Measurements from ENCODE around the gene TMEM220. TPM values are rescaled to one million over a fixed set of nuclear protein-coding genes. Genes with fewer than 3 reads are reported as not detected.

TMEM220 gene
- total RNA-seq, 1 experiment from 2014 or later = 4.0 TPM

DNA sequence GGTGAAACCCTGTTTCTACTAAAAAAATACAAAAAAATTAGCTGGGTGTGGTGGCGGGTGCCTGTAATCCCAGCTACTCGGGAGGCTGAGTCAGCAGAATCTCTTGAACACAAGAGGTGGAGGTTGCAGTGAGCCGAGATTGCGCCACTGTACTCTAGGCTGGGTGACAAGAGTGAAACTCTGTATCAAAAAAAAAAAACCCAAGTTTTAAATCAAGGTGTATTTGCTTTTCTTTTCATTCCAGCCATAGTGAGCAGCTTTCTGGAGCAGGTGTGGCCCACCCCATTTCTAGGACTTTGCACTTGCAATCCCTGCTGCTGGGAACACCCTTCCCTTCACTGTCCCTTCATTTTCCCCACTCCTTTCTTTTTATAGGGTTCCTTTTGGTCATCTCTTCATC is 45.2 kb upstream of the TMEM220 start:
- H3K4me3 Mint-ChIP-seq = no peak overlapping the region
- ChIA-PET POLR2A (no interaction called here), CTCF (no interaction called here)
- no peaks in the 10 kb centered on the region; the same call in 1 of the 2 replicates for H3K27me3 Mint-ChIP-seq (ENCODE audit: low read depth)
- TF ChIP-seq, protein P1, sequence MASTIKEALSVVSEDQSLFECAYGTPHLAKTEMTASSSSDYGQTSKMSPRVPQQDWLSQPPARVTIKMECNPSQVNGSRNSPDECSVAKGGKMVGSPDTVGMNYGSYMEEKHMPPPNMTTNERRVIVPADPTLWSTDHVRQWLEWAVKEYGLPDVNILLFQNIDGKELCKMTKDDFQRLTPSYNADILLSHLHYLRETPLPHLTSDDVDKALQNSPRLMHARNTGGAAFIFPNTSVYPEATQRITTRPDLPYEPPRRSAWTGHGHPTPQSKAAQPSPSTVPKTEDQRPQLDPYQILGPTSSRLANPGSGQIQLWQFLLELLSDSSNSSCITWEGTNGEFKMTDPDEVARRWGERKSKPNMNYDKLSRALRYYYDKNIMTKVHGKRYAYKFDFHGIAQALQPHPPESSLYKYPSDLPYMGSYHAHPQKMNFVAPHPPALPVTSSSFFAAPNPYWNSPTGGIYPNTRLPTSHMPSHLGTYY (CRISPR knock-in tag; IDR thresholded peaks at IDR 0.05) = no peak
- TF ChIP-seq GTF2I (CRISPR knock-in tag; conservative IDR thresholded peaks at IDR 0.05) (no peak), ZNF138 (CRISPR knock-in tag; conservative IDR thresholded peaks at IDR 0.05) (no peak), ATF1 (CRISPR knock-in tag; IDR thresholded peaks at IDR 0.05) (no peak), CREM (CRISPR knock-in tag; IDR thresholded peaks at IDR 0.05) (no peak), ATF3 (CRISPR knock-in tag; conservative IDR thresholded peaks at IDR 0.05) (no peak), MAX (CRISPR knock-in tag; IDR thresholded peaks at IDR 0.05) (no peak), ZNF219 (CRISPR knock-in tag; IDR thresholded peaks at IDR 0.05; ENCODE audit: borderline replicate concordance) (no peak), SMAD4 (CRISPR knock-in tag; IDR thresholded peaks at IDR 0.05) (no peak), ZNF671 (CRISPR knock-in tag; IDR thresholded peaks at IDR 0.05) (no peak), NFATC4 (CRISPR knock-in tag; IDR thresholded peaks at IDR 0.05) (no peak), OVOL2 (CRISPR knock-in tag; IDR thresholded peaks at IDR 0.05; ENCODE audit: borderline replicate concordance) (no peak)
- TF ChIP-seq, protein P2, sequence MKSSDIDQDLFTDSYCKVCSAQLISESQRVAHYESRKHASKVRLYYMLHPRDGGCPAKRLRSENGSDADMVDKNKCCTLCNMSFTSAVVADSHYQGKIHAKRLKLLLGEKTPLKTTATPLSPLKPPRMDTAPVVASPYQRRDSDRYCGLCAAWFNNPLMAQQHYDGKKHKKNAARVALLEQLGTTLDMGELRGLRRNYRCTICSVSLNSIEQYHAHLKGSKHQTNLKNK (CRISPR knock-in tag; IDR thresholded peaks at IDR 0.05) = no peak
- TF ChIP-seq, protein P3, sequence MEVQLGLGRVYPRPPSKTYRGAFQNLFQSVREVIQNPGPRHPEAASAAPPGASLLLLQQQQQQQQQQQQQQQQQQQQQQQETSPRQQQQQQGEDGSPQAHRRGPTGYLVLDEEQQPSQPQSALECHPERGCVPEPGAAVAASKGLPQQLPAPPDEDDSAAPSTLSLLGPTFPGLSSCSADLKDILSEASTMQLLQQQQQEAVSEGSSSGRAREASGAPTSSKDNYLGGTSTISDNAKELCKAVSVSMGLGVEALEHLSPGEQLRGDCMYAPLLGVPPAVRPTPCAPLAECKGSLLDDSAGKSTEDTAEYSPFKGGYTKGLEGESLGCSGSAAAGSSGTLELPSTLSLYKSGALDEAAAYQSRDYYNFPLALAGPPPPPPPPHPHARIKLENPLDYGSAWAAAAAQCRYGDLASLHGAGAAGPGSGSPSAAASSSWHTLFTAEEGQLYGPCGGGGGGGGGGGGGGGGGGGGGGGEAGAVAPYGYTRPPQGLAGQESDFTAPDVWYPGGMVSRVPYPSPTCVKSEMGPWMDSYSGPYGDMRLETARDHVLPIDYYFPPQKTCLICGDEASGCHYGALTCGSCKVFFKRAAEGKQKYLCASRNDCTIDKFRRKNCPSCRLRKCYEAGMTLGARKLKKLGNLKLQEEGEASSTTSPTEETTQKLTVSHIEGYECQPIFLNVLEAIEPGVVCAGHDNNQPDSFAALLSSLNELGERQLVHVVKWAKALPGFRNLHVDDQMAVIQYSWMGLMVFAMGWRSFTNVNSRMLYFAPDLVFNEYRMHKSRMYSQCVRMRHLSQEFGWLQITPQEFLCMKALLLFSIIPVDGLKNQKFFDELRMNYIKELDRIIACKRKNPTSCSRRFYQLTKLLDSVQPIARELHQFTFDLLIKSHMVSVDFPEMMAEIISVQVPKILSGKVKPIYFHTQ (CRISPR knock-in tag; IDR thresholded peaks at IDR 0.05) = no peak
- TF ChIP-seq, protein P4, sequence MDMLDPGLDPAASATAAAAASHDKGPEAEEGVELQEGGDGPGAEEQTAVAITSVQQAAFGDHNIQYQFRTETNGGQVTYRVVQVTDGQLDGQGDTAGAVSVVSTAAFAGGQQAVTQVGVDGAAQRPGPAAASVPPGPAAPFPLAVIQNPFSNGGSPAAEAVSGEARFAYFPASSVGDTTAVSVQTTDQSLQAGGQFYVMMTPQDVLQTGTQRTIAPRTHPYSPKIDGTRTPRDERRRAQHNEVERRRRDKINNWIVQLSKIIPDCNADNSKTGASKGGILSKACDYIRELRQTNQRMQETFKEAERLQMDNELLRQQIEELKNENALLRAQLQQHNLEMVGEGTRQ (CRISPR knock-in tag; IDR thresholded peaks at IDR 0.05) = no peak
- TF ChIP-seq, protein P5, sequence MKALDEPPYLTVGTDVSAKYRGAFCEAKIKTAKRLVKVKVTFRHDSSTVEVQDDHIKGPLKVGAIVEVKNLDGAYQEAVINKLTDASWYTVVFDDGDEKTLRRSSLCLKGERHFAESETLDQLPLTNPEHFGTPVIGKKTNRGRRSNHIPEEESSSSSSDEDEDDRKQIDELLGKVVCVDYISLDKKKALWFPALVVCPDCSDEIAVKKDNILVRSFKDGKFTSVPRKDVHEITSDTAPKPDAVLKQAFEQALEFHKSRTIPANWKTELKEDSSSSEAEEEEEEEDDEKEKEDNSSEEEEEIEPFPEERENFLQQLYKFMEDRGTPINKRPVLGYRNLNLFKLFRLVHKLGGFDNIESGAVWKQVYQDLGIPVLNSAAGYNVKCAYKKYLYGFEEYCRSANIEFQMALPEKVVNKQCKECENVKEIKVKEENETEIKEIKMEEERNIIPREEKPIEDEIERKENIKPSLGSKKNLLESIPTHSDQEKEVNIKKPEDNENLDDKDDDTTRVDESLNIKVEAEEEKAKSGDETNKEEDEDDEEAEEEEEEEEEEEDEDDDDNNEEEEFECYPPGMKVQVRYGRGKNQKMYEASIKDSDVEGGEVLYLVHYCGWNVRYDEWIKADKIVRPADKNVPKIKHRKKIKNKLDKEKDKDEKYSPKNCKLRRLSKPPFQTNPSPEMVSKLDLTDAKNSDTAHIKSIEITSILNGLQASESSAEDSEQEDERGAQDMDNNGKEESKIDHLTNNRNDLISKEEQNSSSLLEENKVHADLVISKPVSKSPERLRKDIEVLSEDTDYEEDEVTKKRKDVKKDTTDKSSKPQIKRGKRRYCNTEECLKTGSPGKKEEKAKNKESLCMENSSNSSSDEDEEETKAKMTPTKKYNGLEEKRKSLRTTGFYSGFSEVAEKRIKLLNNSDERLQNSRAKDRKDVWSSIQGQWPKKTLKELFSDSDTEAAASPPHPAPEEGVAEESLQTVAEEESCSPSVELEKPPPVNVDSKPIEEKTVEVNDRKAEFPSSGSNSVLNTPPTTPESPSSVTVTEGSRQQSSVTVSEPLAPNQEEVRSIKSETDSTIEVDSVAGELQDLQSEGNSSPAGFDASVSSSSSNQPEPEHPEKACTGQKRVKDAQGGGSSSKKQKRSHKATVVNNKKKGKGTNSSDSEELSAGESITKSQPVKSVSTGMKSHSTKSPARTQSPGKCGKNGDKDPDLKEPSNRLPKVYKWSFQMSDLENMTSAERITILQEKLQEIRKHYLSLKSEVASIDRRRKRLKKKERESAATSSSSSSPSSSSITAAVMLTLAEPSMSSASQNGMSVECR (CRISPR knock-in tag; IDR thresholded peaks at IDR 0.05; ENCODE audit: borderline replicate concordance) = no peak
- H3K36me3 Mint-ChIP-seq = peaks cover 14% of the 10 kb centered on the region
- H3K9me3 Mint-ChIP-seq = peaks cover 22% of the 10 kb centered on the region
- DNase-seq (ENCODE audit: low spot score) (no peak), ATAC-seq (no peak)
- peaks cover 13% of the 10 kb centered on the region; the same call in 1 of the 2 replicates for H3K4me1 Mint-ChIP-seq
- no peak overlapping the region for H3K27ac Mint-ChIP-seq
